Activated CD8-positive, alpha-beta memory T cell treated with anti-CD3 and anti-CD28 coated beads for 48 hours (primary cell): ENCODE measurements around the gene TECPR1.

ENCODE experiments used
- DNase-seq, 3 experiments: peaks; one replicate each; pipeline ENCODE4 v3.0.0-alpha.2; 2020; ENCODE audit warnings: low read depth in 2 of 3, low spot score in 2 of 3

TECPR1 gene

DNA sequence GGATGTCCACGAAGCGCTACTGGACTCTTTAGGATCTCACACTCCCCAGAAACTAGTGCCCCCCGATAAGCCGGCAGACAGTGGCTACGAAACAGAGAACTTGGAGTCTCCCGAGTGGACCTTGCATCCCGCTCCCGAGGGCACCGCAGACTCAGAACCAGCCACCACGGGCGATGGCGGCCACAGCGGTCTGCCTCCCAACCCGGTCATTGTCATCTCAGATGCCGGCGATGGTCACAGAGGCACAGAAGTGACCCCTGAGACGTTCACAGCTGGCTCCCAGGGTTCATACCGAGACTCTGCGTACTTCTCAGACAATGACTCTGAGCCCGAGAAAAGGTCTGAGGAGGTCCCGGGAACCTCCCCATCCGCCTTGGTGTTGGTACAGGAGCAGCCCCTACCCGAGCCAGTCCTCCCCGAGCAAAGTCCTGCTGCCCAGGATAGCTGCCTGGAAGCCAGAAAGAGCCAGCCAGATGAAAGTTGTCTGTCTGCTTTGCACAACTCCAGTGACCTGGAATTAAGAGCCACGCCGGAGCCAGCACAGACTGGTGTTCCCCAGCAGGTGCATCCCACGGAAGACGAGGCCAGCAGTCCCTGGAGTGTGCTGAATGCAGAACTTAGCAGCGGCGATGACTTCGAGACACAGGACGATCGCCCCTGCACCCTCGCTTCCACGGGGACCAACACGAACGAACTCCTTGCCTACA is 58.4 kb downstream of the TECPR1 start:
- DNase-seq, result no peak

DNA sequence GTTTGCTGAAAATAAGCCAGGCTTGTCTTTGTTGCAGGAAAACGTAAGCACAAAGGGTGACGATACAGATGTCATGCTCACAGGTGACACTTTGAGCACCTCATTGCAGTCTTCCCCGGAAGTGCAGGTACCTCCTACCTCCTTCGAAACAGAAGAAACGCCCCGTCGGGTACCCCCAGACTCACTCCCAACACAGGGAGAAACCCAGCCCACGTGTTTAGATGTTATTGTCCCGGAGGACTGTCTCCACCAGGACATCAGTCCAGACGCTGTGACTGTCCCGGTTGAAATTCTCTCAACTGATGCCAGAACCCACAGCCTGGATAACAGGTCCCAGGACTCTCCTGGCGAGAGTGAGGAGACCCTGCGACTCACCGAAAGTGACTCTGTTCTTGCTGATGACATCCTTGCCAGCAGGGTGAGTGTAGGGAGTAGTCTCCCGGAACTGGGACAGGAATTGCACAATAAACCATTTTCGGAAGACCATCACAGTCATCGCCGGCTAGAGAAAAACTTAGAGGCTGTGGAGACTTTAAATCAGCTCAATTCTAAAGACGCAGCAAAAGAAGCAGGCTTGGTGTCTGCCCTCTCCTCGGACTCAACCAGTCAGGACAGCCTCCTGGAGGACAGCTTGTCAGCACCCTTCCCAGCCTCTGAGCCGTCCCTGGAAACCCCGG is 59.1 kb downstream of the TECPR1 start:
- DNase-seq, result no peak

DNA sequence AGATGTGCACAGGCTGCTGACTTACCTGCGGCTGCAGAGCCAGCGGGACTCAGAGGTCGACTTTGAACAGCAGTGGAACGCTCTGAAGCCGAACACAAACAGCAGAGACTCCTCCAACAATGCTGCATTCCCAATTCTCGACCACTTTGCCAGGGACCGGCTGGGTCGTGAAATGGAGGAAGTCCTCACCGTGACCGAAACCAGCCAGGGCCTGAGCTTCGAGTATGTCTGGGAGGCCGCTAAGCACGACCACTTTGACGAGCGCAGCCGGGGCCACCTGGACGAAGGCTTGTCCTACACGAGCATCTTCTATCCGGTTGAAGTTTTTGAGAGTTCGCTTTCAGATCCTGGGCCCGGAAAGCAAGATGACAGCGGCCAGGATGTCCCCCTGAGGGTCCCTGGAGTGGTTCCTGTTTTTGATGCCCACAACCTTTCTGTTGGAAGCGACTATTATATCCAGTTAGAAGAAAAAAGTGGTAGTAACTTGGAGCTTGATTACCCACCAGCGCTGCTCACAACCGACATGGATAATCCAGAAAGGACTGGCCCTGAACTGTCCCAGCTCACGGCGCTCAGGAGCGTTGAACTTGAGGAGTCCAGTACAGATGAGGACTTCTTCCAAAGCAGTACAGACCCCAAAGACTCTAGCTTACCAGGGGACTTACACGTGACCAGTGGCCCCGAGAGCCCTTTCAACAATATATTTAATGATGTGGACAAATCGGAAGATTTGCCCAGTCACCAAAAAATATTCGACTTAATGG is 60.2 kb downstream of the TECPR1 start:
- no peak for DNase-seq

DNA sequence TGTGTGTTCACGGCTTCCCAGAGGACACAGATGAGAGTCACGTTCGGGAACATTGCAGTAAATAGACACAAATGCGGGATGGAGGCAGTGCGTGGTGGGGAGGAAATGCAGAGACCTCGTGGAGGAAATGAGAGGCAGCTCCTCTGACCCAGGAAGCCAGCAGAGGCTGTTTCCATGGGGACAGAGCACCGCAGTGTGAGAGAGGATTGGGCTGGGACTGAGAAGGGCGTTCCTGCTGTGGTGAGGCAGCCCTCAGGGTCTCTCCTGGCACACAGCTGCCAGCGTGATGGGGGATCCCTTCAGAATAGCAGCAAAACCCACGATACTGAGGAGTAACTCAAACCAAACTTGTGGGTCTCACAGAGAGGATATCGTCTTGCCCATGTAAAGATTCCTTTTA is 62.5 kb downstream of the TECPR1 start:
- DNase-seq, result no peak

DNA sequence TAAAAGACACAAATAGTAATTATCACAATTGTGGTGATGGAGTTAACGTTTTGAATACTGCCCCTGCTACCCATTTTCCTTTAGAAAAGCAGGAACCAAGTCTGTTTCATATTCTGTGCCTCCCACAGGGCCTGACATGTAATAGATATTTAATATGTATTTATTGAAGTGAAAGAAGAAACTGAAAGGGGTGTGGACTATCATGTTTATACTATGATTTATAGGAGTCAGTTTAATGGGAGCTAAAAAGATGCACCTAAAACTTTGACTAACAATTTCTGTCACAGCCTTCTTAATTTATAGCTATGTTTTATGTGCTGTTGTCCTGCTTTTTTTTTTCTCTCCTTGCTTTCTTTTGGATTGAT is 64.9 kb downstream of the TECPR1 start:
- no peak for DNase-seq

DNA sequence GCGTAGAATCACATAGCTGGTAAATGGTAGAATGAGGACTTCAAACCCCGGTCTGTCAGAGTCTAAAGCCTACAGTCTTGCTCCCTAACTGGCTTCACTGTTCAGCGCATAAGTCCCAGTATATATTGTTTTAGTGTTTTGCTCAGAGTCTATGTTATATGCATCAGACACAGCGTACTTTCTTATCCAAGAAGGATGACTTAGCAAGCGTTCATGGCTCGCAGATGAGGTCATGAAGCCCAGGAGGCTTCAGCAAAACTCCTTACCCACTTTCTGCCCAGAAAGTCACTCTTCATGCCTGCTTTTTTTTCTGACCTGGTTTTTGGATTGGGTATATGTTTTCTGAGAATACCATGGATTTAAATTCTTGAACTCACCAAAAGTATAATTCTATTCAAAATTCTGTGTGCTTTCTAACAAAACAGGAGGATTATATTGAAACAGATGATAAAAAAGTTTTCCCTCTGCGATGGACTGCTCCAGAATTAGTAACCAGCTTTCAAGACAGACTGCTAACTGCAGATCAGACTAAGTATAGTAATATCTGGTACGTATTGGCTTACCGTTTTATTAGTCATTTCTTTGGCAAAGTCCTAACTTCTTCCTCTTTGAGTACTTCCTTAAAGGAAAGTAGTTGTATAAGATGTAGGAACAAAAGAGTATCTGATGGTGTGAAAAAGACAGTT is 65.4 kb downstream of the TECPR1 start:
- no peak for DNase-seq

DNA sequence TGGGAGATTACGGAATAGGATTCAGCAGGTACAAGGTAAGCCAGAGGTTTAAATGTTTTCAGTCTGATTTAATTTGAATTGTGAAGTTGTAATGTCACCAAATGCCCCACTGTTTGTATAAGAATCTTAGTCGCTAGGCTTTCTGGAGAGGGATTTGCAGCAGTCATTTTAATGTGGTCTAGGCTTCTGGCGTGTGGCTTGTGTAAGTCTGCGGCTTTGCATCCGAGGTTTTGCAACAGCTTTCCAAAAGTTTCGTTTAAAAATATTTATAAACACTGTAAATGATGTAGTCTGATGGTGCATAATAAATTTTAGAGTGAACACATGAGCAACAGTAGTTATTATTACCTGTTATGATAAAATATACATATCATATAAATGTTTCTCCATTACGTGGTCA is 66.9 kb downstream of the TECPR1 start:
- DNase-seq, result no peak

DNA sequence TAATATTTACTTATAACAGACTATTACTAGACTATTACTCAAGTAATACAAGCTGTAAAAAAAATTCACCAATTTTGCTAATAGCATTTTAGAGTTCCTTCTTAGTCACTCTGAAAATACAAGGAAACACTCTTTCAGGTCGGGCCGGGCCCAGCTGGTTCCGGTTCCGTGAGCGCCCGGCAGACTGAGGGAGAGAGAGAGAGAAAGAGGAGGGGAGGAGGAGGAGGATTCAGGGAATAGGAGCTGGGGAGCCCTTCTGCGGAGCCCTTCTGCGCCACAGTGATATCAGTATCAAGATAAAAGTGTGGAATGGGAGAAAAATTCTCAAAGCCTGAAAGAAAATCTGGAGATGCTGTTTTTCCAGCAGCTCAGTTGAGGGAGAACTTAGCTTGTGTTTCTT is 71.3 kb downstream of the TECPR1 start:
- DNase-seq, result no peak

DNA sequence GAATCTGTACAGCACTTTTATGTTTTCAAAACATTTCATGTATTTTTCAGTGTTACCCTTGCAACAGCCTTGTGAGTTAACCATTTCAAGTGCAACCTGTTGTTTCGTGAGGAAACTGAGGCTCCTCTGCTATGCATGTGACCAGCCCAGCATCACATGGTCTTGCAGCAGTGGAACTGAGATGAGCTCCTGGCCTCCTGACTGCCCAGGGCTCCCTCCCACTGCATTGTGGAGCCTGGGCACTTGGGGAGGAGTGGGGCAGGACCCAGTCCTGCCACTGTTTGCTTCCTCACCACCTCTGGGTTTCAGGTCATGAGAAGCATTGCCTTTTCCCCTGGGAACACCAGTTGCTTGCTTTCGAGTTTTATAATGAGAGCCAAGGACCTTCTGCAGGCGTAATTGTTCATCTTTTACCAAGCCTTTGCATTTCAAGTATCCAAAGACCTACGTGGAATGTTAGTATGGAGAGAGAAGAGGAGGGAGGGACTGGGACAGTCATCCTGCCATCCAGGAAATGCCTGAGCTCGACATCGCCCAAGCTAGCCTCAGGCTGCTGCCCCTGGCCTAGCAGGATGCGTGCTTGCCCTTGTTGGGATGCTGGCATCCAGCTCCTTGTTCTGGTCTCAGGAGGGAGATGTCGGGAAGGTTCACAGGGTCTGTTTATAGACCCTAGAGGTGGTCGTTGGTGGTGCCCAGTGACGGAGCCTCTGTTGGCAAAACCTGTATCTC is 73.1 kb downstream of the TECPR1 start:
- no peak for DNase-seq

DNA sequence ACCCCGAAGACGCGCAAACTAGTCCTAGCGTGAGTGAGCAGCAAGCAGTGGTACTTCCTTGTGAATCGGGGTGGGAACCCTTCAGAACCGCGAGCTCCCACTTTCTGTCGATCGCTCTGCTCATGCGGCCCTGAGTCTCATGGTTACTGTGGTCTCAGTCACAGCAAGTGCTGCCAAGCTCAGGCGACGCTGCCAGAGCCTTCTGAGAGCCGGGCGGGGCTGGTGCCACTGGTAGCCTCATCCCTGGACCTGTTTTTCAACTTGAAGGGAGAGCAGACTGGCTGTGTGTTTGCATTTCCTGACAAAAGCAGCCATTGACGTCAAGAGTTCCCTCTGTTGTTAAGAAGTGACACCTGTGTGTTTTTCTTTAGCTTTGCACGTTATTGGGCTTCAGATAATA is 73.7 kb downstream of the TECPR1 start:
- no peak for DNase-seq

DNA sequence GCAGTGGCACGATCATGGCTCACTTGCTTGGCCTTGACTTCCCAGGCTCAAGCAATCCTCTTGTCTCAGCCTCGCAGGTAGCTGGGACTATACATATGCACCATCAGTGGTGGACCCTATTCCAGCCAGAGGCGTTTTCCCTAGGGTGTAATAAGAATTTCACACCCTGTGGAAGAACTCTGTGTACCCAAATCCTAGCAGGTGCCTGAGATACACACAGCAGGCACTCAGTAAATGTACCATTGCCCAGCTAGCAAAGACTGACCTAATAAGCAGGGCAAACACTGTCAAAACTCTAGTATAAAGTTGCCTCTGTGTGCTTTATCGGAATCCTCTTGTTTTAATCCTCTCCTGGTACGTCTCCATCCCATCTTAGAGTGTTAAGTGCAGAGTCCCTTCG is 74.5 kb downstream of the TECPR1 start:
- DNase-seq, result no peak

DNA sequence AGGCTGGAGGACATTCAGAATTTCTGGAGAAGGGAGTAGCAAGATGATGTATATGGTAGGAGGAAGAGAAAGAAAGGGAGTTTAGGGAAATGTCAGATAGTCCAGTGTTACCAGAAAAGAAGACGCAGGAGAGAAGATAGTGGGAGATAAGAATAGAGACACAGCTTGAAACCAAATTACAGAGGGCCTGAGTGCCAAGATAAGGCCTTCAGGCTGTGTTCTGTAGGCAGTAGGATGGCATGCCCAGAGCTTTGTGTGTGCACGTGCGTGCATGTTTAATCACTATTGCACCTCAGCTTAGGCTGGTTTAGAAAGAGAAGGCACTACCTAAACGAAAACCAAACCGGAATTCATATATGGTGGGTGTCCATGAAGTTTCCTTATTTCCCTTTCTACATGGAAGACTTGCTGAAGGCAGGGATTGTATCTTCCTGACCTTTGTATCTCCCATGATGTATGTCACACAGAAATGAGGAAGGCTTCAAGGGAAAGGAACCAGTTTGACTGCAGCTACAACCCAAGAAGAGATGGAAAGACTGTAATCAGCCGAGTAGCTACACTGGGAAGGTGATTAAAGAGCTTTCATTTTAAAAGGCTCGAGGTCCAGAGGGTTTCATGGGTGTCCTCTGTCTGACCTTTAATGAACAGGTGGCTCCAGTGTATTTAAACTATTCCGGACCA is 76.6 kb downstream of the TECPR1 start:
- no peak for DNase-seq

DNA sequence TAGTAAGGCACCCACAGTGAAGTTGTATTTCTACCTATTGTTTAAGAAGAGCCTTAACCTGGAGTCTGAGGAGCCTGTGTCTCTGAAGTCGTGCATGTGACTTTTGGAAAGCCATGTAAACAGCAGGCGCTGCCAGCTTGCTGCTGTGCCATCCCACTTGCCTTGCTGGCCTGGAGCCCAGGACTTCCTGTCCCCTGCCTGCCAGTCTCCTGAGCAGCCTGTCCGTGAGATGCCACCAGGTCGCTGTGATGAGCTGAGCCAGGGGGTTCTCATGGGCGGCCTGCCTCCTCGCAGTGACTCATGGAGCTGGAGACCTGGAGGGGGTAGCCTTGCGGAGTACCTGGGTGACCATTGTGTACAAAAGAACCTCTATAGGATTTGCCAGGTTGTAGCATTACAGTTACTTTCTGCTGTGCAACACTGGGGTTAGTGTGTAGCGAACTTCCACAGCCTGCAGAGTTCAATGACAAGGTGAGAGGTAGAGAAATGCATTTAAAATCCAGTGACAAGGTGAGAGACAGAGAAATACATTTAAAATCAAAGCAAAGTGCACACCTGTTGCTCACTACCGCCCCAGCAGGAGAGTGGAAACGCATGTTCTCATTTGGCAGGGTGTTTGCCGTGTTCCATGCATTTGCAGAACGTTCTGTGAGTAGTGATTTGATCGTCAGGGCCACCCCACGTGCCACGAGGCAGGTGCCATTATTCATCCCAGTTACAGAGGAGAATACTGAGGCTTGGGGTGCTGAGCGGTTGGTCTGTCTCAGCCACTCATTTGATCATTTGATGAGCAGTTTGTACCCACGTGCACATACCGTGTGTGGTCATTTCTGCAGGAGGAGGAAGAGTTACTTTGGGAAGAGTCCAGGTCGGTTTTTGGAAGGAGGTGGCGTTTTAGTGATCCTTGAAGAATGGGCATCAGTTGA is 77.4 kb downstream of the TECPR1 start:
- DNase-seq, result no peak

DNA sequence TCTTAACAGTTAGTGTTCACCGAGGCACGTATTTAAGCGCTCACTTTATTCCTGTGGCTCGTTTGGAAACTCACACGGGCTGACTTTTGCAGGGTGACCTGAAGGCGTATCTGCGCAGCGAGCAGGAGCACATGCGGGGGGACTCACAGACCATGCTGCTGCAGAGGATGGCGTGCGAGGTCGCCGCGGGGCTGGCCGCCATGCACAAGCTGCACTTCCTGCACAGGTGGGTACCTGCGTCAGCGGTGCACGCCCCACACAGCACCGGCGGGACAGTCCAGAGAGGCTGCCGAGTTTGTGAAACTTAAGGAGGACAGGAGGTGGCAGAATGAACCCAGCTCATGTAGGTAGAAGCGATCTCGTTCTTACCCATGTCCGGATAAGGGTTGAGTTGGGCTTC is 80.6 kb downstream of the TECPR1 start:
- DNase-seq, result no peak

DNA sequence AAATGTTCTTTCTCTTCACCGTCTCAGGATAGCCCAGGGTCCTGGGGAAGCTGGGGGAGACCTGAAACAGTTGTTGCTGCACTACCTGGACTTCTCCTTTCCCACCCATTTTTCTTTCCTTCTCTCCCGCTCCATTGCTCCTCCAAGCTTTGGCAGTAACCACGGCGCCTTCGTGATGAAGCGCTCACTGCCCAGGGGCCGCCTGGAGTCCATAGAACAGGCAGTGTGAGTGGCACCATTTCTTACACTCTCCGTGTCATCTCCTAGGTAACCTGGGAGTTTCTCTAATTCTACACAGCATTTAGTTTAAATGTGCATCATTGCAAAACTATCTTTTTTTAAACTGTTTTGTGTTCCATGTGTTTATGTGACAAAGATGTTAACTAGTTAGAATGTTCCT is 81.1 kb downstream of the TECPR1 start:
- no peak for DNase-seq

DNA sequence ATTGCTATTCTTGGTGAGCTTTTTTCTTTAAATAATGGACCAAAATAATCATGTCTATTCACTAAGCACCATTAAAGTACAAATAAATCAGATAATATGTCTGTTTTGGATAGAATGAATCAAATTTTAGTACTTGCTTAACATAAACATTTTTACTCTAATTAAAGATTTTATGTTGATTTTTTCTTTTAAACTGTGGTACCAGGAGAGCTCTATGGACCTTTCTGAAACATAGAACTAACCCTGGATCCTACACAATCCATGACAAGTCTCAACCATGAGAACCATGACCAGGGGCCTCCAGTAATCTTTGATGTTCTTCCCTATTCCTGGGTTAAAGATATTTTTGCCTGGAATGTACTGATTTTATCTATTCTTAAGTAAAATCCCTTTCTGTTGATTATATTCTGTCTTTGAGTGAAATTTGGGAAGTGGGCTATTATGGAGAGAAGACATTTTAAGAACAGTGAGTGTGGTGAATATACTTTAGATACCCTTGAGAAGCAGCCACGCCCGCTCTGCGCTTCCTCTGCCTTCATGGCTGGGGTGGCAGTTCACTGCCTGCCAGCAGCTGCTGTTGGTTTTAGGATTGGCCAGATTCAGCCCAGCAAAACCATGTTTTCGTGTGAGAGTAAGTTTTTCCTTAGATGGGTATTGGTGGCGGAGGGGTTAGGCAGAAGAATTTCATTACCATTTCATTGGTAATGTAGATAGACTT is 83.0 kb downstream of the TECPR1 start:
- DNase-seq, result no peak

DNA sequence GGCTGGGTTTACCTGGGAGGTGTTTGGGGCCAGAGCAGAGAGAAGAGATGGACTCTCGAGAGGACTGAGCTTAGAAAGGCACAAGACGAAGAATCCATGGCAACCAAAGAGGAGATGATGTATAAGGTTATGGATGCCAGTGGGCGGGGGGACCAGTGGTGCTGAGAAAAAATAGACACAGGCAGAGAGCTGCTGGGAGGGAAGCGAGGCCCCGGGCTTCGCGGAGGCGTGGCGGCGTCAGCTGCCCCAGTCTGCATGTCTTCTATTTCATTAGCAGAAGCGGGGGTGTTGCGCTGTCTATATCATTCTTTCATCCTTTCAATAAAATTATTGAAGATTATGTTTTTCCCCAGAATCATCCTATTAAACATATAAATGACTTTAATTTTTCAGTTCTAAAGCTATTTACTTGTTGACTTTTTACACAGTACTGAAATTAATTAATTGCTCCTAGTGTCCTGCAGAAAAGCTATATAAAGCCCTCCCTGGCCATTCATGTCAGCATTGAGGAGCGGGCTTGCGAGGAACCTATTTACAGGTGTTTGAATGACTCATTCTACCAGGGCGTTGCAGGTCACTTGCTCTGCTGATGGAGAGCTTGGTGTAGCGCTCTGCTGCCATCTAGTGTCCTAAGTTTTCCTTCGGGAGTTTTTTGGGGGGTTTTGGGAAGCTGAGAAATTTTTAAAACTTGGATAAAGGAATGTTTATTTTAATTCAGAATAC is 83.7 kb downstream of the TECPR1 start:
- peak in 1 of 3 experiments; percentile 32 for DNase-seq

DNA sequence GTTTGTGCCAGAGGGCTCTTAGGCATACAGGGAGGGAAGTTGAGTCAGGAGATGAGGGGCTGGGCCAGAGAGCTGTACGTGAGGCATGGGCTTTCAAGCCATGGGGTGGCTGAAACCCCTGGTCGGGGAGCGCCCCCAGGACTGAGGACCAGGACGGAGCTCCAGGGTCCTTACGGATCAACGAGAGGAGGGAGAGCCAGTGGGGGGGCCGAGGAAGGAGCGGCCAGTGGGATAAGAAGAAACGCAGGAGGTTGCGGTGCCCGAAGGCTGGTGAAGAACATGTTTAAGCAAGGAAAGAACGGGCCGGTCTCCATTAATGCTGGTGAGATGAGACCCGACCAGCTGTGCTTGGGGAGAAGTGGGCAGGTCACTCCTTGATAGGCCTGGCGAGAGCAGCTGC is 84.4 kb downstream of the TECPR1 start:
- DNase-seq, result no peak
